ENCODE data around the gene MESD.

The MESD gene

DNA sequence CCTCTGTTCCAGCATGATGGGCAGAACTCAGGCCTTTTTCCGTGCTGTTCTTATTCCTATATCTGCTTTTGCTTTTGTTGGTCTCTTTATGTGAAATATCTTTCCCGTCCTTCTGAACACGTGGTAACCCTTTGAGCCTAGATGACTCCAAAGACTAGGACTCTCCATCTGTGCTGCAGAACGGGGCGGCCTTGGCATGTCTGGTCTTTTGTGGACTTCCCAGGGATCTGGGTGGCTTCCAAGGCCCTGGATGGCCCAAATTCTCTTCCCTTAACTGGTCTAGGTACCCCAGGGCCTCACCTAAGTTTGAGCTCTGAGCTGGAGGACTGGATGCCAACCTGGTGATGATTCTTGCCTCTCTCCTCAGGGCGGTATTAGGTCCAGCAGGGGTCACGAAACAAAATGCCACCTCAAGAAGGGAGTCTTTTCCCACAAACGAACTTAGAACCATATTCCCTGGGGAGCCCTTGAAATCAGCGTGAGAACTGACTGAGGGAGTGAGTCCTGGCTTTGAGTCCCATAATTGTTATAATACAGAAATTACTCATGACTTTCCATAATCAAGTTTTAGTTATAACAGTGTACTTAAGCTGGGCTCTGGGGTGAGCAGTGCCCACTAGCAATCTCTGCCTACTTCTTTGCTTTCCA, 25.0 kb upstream of the MESD start:
- no peak for DNase-seq

DNA sequence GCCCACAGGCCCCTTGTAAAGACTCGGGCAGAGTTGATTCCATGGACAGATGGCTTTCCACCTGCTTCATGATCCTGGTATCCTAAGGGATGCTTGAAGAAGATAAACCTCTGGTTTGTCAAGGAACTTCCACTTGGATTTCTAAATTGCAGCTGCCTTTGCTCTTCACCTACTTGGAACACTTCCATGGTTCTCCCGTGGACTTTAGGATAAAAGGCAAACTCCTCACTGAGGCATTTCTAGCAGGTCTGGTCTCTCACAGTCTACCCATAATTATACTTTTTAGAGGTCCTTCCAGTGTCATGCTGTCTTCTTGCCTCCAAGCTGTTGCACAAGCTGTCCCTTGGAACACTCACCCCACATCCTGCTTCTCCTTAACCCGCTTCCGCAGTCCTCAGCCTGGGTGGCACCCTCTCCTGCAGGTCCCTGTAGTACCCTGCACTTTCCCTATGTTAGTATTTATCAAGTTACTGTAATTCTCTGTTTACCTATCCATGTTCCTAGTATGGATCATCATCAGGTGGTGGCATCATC, 23.8 kb upstream of the MESD start:
- DNase-seq = no peak

DNA sequence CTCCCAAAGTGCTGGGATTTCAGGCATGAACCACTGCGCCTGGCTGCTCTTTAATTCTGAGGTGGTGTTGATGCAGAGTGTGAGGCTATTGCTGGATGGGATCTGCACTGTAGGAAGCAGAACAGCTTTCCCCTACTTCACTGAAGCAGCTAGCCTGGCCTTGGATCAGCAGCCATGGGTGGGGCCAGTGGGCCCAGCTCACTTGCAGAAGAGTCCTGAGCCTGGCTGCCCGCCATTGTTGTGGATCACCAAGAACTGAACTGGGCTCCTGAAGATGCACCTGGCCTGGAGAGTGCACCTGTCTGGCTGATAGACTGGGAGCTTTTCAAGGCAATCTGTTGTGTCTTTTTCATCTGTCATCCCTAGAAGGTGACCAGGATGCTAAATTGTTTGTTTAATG, 23.0 kb upstream of the MESD start:
- DNase-seq = no peak

DNA sequence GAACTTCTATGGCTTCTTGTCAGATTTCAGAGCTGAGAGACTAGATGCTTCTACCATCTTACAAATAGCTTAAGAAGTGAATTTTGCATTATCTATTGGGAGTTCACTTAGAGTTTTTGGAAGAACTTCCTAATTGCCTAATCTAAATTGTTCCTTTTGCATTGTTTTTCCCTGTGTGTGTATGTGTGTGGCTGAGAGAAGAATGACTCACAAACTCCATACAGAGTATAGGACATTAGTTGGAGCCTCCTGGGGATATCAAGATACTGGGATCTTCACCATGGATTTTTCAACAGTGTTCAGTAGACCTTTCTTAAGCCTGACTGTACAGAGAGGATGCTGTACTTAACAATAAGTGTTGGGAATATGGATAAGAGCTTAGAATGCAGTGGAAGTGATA, 22.0 kb upstream of the MESD start:
- no peak for DNase-seq

DNA sequence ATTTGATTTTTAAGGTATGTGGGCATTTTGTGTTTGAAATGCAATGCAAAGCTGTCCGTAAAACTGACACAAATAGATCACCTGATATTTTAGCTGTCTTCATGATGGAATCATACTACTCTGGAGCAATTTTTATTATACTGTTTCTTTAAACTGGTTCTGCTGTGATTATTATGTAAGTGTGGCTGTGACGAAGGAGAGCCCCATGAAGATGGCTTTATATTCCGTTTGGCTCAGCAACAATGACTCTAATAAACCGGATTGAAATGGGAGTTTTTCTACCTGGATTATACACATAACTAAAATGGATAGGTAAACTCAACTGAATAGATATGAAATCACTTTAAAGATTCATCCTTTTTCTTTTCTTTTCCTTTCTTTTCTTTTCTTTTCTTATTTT, 20.5 kb upstream of the MESD start:
- no peak for DNase-seq

DNA sequence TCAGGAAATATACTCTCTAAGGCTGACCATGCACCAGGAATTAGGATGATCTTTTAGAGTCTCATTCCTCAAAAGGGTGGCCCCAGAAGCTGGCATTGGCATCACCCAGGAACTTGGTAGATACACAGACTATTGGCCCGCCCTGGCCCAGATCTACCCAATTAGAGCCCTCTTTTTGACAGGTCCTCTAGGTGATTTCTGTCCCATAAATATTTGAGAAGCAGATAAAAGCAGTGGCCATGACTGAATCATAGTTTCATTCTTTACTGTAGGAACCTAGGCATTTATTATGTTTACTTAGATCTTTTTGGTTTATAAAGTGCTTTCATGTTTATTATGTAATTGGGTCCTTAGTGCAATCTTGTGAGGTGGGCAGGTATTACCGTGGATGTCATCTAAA, 18.7 kb upstream of the MESD start:
- DNase-seq = no peak

DNA sequence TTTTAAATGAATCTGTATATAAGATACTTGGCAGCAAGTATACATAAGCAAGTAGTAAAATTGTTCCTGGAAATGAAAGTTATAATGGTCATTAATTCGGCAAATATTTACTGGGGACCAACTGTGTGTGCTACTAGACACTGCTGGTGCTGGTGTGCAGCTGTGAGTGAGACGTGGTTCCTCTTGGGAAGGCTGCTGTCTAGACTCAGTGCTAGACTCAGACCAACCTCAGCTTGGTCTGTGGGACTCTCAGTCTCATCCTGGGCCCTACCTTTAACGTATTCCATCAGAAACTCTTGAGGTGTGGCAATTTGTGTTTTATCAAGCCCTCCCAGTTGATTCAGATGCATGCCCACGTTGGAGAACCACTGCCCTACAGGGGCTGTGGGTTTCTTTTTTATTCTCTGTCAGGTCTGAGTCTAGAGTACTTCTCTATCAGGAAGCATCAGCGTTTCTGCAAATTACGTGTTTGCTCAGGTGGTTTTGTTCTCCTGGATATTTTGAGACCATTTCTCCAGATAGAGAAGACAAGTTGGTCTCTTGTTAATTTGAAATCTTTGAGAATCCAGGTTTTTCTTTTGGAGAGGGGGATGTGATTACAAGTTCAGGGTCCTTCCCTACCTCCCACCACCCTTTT, 17.9 kb upstream of the MESD start:
- DNase-seq = no peak

DNA sequence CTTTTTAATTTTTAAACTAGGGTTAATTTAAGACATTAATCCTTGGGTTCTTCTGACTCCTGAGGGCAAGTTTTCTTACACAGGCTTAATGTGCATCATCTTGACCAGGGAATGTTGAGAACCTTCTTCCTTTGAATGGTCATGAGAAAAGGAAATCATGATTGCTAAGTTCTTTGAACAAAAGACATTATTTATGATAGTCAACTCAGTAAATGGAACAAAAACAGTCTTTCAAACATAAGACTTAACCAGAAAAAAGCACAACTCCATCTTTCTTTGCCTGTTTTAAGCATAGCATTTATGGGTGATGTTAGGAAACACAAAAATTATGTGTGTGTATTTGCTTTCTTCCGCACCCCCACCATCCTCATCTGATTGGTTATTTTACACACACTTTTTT, 16.5 kb upstream of the MESD start:
- DNase-seq = no peak

DNA sequence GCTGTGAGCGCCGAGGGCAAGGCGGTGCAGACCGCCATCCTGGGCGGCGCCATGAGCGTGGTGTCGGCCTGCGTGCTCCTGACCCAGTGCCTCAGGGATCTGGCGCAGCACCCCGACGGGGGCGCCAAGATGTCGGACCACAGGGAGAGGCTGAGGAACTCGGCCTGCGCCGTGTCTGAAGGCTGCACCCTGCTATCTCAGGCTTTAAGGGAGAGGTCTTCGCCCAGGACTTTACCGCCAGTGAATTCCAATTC, 13.4 kb upstream of the MESD start:
- DNase-seq = no peak

DNA sequence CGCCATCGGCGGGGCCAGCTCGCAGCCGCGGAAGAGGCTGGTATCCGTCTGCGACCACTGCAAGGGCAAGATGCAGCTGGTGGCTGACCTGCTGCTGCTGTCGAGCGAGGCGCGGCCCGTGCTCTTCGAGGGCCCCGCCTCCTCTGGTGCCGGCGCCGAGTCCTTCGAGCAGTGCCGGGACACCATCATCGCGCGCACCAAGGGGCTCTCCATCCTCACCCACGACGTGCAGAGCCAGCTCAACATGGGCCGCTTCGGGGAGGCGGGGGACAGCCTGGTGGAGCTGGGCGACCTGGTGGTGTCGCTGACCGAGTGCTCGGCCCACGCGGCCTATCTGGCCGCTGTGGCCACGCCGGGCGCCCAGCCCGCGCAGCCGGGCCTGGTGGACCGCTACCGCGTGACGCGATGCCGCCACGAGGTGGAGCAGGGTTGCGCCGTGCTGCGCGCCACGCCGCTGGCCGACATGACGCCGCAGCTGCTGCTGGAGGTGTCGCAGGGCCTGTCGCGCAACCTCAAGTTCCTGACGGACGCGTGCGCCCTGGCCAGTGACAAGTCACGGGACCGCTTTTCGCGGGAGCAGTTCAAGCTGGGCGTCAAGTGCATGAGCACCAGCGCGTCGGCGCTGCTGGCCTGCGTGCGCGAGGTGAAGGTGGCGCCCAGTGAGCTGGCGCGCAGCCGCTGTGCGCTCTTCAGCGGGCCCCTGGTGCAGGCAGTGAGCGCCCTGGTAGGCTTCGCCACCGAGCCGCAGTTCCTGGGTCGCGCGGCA, 12.9 kb upstream of the MESD start:
- no peak for DNase-seq

DNA sequence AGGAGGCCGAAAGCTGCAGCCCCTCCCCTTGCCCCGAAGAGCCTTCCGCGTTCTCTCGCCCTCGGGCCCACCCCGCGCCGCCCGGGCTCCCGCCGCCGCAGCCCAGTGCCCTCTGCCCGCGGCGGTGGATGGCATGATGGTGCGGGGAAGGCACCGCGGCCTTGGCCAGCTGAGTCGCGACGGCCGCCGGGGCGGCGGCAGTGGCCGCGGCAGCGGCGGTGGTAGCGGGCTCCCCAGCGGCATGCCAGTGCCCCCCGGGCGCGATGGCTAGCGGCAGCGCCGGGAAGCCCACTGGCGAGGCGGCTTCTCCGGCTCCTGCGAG, 12.4 kb upstream of the MESD start:
- no peak for DNase-seq

DNA sequence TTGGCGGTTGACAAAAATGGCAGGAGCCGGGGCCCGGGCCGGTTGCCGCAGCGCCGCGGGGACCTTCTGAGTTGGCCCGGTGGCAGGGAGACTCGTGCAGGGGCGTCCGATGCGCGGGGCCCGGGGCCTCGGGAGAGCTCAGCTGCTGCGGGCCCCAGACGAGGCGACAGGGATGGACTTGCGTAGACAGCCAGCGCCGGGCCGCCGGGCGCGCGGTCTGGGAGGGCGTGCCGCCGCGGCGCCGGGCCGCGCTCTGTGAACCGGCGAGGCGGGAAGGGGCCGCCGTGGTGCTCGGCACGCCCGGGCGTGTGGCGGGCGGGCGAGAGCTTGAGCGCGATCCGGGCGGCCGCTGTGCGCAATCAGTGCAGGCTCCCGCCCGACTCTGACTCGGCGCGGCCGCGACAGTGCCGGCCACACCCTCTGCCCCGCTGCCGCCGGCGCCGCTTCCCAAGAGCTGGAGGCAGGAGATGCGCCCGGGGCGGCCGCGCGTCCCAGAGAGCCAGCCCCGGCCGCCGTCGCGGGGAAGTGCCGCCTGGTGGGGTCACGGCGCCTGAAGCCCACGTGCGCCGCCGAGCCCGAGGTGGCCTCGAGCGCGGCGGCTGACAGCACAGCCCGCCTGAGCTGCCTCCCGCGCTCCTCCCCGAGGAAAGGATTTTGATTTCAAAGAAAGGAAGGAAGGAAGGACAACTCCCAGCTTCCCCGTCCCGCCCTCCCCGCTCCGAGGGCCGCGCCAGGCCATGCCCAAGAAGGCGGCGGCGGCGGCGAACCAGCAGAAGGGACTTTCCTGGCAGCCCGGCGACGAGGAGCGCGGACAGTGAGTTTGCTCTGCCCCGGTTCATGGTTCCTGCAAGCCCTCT, 11.8 kb upstream of the MESD start:
- no peak for DNase-seq

DNA sequence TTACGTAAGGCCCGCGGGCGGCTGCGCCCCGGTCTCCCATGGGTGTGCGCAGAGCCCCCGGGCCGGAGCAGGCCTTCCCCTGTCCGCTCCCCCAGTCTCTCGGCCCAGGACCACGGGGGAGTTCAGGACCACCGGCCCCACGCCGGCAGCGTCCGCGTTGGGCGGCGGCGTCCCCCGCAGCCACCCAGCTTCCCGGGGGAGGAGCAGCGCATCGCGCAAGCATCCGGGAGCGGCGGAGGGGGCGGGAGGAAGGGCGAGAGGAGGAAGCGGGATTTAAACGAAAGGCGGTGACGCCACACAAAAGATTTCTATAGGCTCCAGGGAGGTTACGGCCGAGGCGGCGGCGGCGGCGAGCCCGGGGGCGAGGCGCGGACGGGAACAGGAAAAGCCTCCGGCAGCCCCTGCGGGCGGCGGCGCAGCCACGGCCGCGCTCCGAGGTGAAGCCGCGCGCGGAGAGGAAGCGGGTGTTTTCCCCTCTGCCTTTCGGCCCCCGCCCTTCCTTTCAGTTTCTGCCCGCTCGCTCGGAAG, 11.1 kb upstream of the MESD start, which contains the start of gene TLNRD1:
TLNRD1 (plus strand) TSS at position 300 of the 528 bp plus-strand sequence. CDS start 1,349 bp downstream, outside the sequence.
- peak; percentile 55 for DNase-seq

DNA sequence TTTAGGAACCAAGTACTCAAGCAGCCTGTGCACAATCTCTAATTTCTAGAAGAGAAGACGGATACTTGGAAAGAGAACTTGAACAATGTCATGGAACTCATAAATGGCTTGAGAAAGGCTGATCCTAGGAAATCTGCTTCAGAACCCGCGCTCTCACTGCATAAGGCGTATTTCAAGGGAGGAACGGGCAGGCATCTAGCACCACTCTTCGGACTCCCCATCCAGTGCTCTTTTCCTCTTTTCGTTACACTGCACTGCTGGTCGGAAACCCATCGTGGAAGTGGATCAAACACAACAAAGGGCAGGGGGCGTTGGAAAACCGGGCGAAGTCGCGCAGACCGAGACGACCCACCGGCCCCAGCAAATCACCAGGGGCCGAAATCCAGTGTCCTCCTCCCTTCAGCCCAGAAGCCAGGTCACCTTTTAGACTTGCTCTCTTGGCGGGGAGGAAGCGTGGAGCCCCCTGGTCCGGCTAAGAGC, 10.6 kb upstream of the MESD start:
- no peak for DNase-seq

DNA sequence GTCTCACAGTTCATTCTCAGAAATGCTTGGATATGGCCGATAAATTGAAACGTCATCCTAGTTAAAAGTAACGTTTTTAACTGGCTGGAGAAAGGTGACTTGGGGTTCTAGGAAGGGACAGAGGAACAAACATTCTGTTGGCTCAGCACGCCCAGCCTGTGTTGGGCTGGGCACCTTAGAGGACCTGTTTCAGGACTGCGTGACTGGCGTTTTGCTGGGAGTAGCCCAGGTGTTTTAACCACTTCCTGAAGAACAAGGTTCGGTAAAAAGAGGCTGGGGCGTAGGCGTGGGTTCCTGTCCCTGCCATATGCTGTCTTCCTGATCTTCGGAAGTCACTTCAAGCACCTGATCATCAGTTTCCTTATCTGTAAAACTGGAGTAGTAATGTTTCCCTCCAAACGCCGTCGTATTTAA, 10.0 kb upstream of the MESD start:
- DNase-seq = no peak

DNA sequence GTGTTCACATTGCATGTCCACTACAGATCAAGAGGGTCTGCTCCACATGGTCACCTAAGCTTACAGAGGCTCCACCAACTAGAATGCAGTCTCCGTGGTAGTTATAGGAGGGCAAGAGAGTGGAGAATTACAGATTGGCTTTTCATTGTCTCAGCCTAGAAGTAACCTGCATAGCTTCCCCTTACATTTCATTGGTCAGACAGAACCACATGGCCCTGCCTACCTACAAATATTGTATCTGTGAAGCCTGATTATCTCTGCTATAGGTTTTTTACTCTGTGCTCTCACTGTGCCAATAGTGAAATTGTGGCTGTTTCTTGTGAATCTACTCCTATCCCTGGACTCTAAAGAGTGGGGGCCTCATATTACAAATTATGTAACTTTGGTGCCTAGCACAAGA, 8.6 kb upstream of the MESD start:
- DNase-seq = no peak

DNA sequence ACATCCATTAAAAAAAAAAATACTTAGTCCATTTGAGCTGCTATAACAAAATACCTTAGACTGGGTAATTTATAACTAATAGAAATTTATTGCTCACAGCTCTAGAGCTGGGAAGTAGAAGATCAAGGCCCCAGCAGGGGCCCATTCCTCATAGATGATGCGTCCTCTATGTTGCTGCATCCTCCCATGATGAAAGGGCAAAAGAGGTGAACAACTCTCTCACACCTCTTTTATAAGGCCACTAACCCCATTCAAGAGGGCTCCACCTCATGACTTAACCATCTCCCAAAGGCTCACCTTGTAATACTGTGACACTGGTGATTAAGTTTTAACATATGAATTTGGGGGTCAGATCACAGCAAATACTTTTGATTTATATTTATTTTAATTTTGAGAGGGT, 8.1 kb upstream of the MESD start:
- no peak for DNase-seq

DNA sequence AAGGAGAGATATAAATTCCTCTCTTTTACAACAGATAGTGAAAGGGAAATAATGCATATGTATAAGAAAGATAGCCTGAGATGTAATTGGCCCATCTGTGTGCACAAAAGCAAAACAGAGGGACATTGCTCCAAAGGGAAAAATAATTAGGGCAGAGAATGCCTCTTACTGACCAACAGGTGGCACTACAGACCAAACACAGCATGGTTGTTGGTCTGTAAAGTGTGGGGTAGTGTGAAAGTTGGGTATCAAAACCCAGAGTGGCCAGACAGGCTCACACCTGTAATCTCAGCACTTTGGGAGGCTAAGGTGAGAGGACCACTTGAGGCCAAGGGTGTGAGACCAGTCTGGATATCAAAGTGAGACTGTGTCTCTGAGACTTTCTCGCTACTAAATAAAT, 6.6 kb upstream of the MESD start:
- DNase-seq = no peak

DNA sequence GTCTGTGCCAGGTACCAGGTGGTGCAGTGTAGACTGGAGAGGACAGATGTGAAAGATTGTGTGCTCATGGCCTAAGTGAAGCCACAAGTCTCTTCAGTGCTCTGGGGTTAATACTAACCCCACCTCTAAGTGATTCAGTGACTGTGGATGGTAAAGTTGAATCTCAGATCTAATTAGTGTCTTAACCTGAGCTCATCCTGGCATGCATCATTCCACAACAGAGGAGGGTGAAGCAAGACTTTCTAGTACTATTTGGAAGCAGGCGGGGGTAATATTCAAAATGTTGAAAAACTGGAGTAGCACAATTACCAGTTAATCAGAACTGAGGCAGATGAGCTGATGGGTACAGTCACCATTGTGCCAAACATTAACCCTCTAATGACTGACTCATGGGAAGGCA, 2.8 kb upstream of the MESD start:
- DNase-seq = no peak

DNA sequence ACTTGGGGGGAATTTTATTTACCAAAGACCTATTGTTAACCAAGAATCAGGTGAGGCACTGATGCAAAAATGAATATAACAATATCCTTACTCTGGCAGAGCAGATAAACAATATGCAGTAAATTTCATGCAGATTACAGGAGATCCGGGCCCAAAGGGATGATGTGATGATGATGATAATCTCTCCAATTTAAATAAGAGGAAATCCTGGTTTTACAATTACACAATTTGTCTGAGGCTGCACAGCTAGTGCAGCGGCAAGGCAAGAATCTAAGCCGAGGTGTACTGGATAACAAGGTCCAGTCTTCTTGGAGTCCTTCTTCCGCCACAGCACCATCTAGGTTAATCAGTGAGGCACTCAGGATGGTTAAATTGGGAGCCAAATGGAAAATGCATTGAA, 2.4 kb upstream of the MESD start:
- DNase-seq = no peak

DNA sequence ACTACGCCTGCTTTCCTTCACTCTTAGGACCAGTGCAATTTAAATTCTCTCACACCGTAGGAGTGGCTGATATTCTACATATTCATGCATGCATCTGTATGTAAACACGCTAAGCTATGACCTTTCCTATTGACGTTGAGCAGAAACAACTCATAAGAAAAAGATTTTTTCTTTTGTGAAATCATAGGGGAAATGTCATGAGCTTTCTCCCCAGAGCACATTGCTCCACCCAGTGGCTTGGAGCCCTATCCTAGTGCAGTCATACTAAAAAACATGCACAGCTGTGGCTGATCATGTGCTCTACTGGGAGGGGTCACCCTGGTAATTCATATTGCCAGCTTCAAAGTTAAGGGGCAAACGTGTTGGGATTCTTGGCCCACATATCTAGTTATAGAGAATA, 1.8 kb upstream of the MESD start:
- no peak for DNase-seq

DNA sequence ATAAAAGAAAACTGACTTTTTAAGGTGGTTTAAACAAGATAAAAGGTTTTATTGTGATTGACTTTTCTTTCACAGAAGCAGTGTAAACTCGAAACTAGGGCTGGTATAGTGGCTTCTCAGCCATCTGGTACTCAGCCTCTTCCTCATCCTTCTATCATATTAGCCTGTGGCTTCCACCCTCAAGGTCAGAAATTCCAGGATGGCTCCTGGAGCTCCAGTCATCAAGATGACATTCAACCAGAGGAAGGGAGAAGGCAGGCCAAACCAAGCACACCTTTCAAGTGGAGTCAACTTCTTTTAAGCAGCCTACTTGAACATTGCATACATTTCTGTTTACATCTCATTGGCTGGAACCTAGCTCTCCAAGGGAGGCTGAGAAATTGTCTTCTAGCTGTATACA, 1.3 kb upstream of the MESD start:
- no peak for DNase-seq

DNA sequence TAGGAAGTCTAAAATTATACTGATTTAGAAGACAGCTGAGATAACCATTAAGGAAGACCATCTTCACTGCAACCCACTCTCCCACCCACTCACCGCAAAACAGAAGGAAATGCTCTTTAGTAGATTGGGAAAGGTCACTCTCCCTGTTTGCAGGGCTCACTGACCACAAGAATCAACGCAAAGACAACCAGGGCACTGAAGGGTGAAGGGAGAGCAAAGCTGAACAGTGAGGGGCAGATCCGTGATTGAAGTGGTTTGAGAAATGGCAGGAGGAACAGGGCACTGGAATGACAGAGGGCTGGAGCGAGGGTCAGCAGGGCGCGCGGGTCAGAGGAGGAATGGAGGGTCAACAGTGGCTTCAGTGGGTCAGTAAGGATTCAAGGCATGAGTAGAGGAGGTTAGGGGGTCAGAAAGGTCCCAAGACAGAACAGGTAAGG, 520 bp downstream of the MESD start:
- no peak for DNase-seq
